NCI-H1417 treated with DMSO at 0.1 percent for 48 hours (cell line): Measurements from ENCODE around the gene OTX2.

Experiments used
- DNase-seq: peaks from one replicate; lab custom pipeline; 2025; lab: John Stamatoyannopoulos, UW

OTX2 gene

GRCh38 chr14:56796259-56796658, 14.0 kb downstream of the OTX2 start:
- no peak for DNase-seq

GRCh38 chr14:56795284-56795622, 15.0 kb downstream of the OTX2 start:
- no peak for DNase-seq

- DNase-seq = no peak
Measured at GRCh38 chr14:56794557-56795283, 15.6 kb downstream of the OTX2 start.

GRCh38 chr14:56794088-56794556, 16.2 kb downstream of the OTX2 start:
- DNase-seq = no peak

- no peak for DNase-seq
Measured at GRCh38 chr14:56789955-56790354, 20.3 kb downstream of the OTX2 start.

- no peak for DNase-seq
Measured at GRCh38 chr14:56787530-56787929, 22.7 kb downstream of the OTX2 start.

GRCh38 chr14:56782711-56783110, 27.6 kb downstream of the OTX2 start:
- no peak for DNase-seq

- peak; percentile 28 for DNase-seq
Measured at GRCh38 chr14:56774503-56774902, 35.8 kb downstream of the OTX2 start.

GRCh38 chr14:56770512-56770911, 39.8 kb downstream of the OTX2 start:
- DNase-seq = no peak

- no peak for DNase-seq
Measured at GRCh38 chr14:56760164-56760914, 49.9 kb downstream of the OTX2 start.

GRCh38 chr14:56759633-56760032, 50.6 kb downstream of the OTX2 start:
- peak; percentile 79 for DNase-seq

GRCh38 chr14:56759094-56759493, 51.2 kb downstream of the OTX2 start:
- DNase-seq = no peak

GRCh38 chr14:56754921-56755320, 55.4 kb downstream of the OTX2 start:
- DNase-seq = no peak

- no peak for DNase-seq
Measured at GRCh38 chr14:56753396-56753795, 56.9 kb downstream of the OTX2 start.

- no peak for DNase-seq
Measured at GRCh38 chr14:56752428-56752827, 57.9 kb downstream of the OTX2 start.

- DNase-seq = no peak
Measured at GRCh38 chr14:56751471-56751870, 58.8 kb downstream of the OTX2 start.
